Measurements from ENCODE around the gene FADS2.

- TF ChIP-seq CTCF (conservative IDR thresholded peaks at IDR 0.05; ENCODE audit: low read depth, low read length): no peak
- no peak for TF ChIP-seq EZH2 (IDR thresholded peaks at IDR 0.05; ENCODE audit: borderline replicate concordance, low read depth, low read length, poor library complexity, severe bottlenecking)
Measured at GRCh38 chr11:61914471-61915171, 86.5 kb downstream of the FADS2 start.

Data from A673 (cell line).